Tibial artery (tissue), 4 donors: ENCODE measurements around the gene CIAO2B.
"Not testable (repeated sequence)": the region's sequence is repeated elsewhere in the genome, so short reads cannot be mapped to it uniquely, and the experiment has no call there.

ENCODE experiments used
- DNase-seq, 2 donors: peaks; one replicate each; pipeline ENCODE4 v3.0.0-alpha.2; 2019
- H3K27ac ChIP-seq, 2 donors: fragments of 200-600 bp; sonication (generic) in 1 of 2; 1 replicate in 1 of 2; 2 replicates in 1 of 2; pipeline ENCODE4 v1.5.1; 2018 to 2019; ENCODE audit warnings: mild to moderate bottlenecking in 1 of 2
- H3K27me3 ChIP-seq, 2 donors: fragments of 200-600 bp; sonication (generic) in 1 of 2; one replicate each; pipeline versions ENCODE4 v1.5.1 to v1.6.0; 2016 to 2019
- H3K36me3 ChIP-seq, 3 donors: fragments of 200-600 bp; sonication (generic) in 2 of 3; one replicate each; pipeline ENCODE4 v1.5.1; 2016 to 2019; ENCODE audit warnings: mild to moderate bottlenecking in 2 of 3
- H3K4me1 ChIP-seq, 4 donors: fragments of 200-600 bp; sonication (generic) in 2 of 4; 1 replicate in 3 of 4; 2 replicates in 1 of 4; pipeline ENCODE4 v1.5.1; 2016 to 2019
- H3K4me3 ChIP-seq, 2 donors: fragments of 200-600 bp; sonication (generic) in 1 of 2; 1 replicate in 1 of 2; 2 replicates in 1 of 2; pipeline ENCODE4 v1.5.1; 2018 to 2019; ENCODE audit warnings: mild to moderate bottlenecking in 2 of 2
- H3K9me3 ChIP-seq, 3 donors: fragments of 200-600 bp; sonication (generic) in 1 of 3; one replicate each; pipeline ENCODE4 v1.5.1; 2016 to 2019
- CTCF ChIP-seq, 2 experiments: fragments of 200-600 bp in 1 of 2; fragments of 450-650 bp in 1 of 2; IDR thresholded peaks; one replicate each; pipeline ENCODE4 v1.5.1; 2017 to 2019; ENCODE audit warnings: antibody characterized with exemption in 2 of 2, mild to moderate bottlenecking in 1 of 2, moderate library complexity in 1 of 2
- intact Hi-C: fragments of 100-400 bp; cut with DNase I; formaldehyde crosslinking; loops from one replicate; pipeline ENCODE4 v1.15.0; 2023; ENCODE audit warnings: low total_unique reads

The CIAO2B gene

GRCh38 chr16:66975302-66975893 lies 41.2 kb upstream of the CIAO2B start:
- no peaks in the 10 kb centered on the region for H3K9me3 ChIP-seq
- no peak overlapping the region for H3K27ac ChIP-seq
- H3K4me1 ChIP-seq = peaks cover 0 to 13% (median 0%) of the 10 kb centered on the region in 4 donors
- no peaks in the 10 kb centered on the region for H3K36me3 ChIP-seq
- peaks cover 0 to 23% of the 10 kb centered on the region in 2 donors for H3K27me3 ChIP-seq
- no peak overlapping the region for H3K4me3 ChIP-seq
- no peak for TF ChIP-seq CTCF (IDR thresholded peaks at IDR 0.05)
- DNase-seq = no peak
- intact Hi-C loops = loop anchor here (10.0 kb wide), 1 partner anchor 209 kb away; the partner anchor contains the start of gene MATCAP1

GRCh38 chr16:66974932-66975246 lies 40.7 kb upstream of the CIAO2B start:
- intact Hi-C loops = loop anchor here (10.0 kb wide), 1 partner anchor 210 kb away; the partner anchor contains the start of gene MATCAP1
- not testable (repeated sequence) for H3K27ac ChIP-seq, H3K9me3 ChIP-seq, H3K4me3 ChIP-seq, DNase-seq, H3K36me3 ChIP-seq
- Histone ChIP-seq H3K27me3 (peaks cover 0 to 23% of the 10 kb centered on the region in 2 donors), H3K4me1 (peaks cover 0 to 13% (median 0%) of the 10 kb centered on the region in 4 donors)

GRCh38 chr16:66974156-66974931 lies 40.1 kb upstream of the CIAO2B start:
- peaks cover 0 to 12% (median 0%) of the 10 kb centered on the region in 4 donors for H3K4me1 ChIP-seq
- H3K4me3 ChIP-seq, H3K36me3 ChIP-seq, H3K27ac ChIP-seq, DNase-seq, H3K9me3 ChIP-seq: not testable (repeated sequence)
- intact Hi-C loops = loop anchor here (10.0 kb wide), 1 partner anchor 210 kb away; the partner anchor contains the start of gene MATCAP1
- peaks cover 0 to 23% of the 10 kb centered on the region in 2 donors for H3K27me3 ChIP-seq

- Histone ChIP-seq H3K4me1 (peaks cover 0 to 6% (median 0%) of the 10 kb centered on the region in 4 donors), H3K9me3 (no peaks in the 10 kb centered on the region), H3K4me3 (no peak overlapping the region), H3K36me3 (no peaks in the 10 kb centered on the region), H3K27ac (no peak overlapping the region), H3K27me3 (peaks cover 0 to 23% of the 10 kb centered on the region in 2 donors)
- no peak for DNase-seq
- TF ChIP-seq CTCF (IDR thresholded peaks at IDR 0.05) = no peak
- intact Hi-C loops = loop anchor here (10.0 kb wide), 1 partner anchor 211 kb away; the partner anchor contains the start of gene MATCAP1
Observed at GRCh38 chr16:66973716-66974115, 39.5 kb upstream of the CIAO2B start.

- Histone ChIP-seq H3K9me3 (no peaks in the 10 kb centered on the region), H3K27ac (no peak overlapping the region), H3K27me3 (peaks cover 0 to 23% of the 10 kb centered on the region in 2 donors), H3K36me3 (no peaks in the 10 kb centered on the region), H3K4me3 (no peak overlapping the region), H3K4me1 (no peaks in the 10 kb centered on the region)
- TF ChIP-seq CTCF (IDR thresholded peaks at IDR 0.05) = no peak
- no peak for DNase-seq
- intact Hi-C loops = loop anchor here (10.0 kb wide), 1 partner anchor 212 kb away; the partner anchor contains the start of gene MATCAP1
Observed at GRCh38 chr16:66972983-66973382, 38.8 kb upstream of the CIAO2B start.

- no peak overlapping the region for H3K4me3 ChIP-seq
- H3K27ac ChIP-seq = no peak overlapping the region
- H3K27me3 ChIP-seq = peaks cover 0 to 17% of the 10 kb centered on the region in 2 donors
- TF ChIP-seq CTCF (IDR thresholded peaks at IDR 0.05) = no peak
- no peaks in the 10 kb centered on the region for H3K9me3 ChIP-seq
- DNase-seq = no peak
- no peaks in the 10 kb centered on the region for H3K4me1 ChIP-seq
- intact Hi-C loops = loop anchor here (10.0 kb wide), 1 partner anchor 214 kb away; the partner anchor contains the start of gene MATCAP1
- H3K36me3 ChIP-seq = no peaks in the 10 kb centered on the region
Observed at GRCh38 chr16:66970775-66971720, 36.8 kb upstream of the CIAO2B start.
